K562 (cell line): ENCODE results near the gene MCRS1.

ENCODE experiments used
- CREM ChIP-seq: IDR thresholded peaks from 2 replicates; pipeline ENCODE4 v1.6.1; 2014; ENCODE audit warnings: antibody characterized with exemption, low read depth
- ELF4 ChIP-seq: fragments of 450-650 bp; formaldehyde crosslinking; IDR thresholded peaks from 2 replicates; pipeline ENCODE4 v1.4.0; 2022; ENCODE audit warnings: missing genetic modification characterization
- GABPB1 ChIP-seq: sonication (generic); formaldehyde crosslinking; IDR thresholded peaks from 2 replicates; pipeline ENCODE4 v1.8.0; 2022; ENCODE audit warnings: mild to moderate bottlenecking, missing genetic modification reagents
- MBD2 ChIP-seq: sonication (generic); IDR thresholded peaks from 2 replicates; pipeline ENCODE4 v1.6.1; 2016; ENCODE audit warnings: low read depth, borderline replicate concordance
- MCM3 ChIP-seq: fragments of 450-650 bp; IDR thresholded peaks from 2 replicates; pipeline ENCODE4 v1.6.1; 2016
- NFRKB ChIP-seq: fragments of 450-650 bp; IDR thresholded peaks from 2 replicates; pipeline ENCODE4 v1.6.1; 2016; ENCODE audit warnings: low read depth
- SIN3A ChIP-seq, 2 experiments: fragments of 150-350 bp in 1 of 2; IDR thresholded peaks; 2 replicates each; pipeline ENCODE4 v1.6.1; 2011 to 2016; ENCODE audit warnings: borderline replicate concordance in 2 of 2, low read depth in 2 of 2, low read length in 2 of 2, mild to moderate bottlenecking in 2 of 2, moderate library complexity in 2 of 2; ENCODE audit not compliant: control insufficient read depth in 1 of 2
- SMAD1 ChIP-seq: fragments of 150-350 bp; IDR thresholded peaks from 2 replicates; pipeline ENCODE4 v1.6.1; 2014; ENCODE audit warnings: low read length, low read depth; ENCODE audit not compliant: partially characterized antibody
- SMAD3 ChIP-seq: fragments of 450-650 bp; formaldehyde crosslinking; conservative IDR thresholded peaks from 2 replicates; pipeline ENCODE4 v1.4.0; 2020; ENCODE audit warnings: mild to moderate bottlenecking
- ZBTB49 ChIP-seq: sonication (generic); formaldehyde crosslinking; IDR thresholded peaks from 2 replicates; pipeline ENCODE4 v1.8.0; 2022; ENCODE audit warnings: missing genetic modification reagents, mild to moderate bottlenecking, borderline replicate concordance
- ZNF217 ChIP-seq: sonication (generic); formaldehyde crosslinking; IDR thresholded peaks from 2 replicates; pipeline ENCODE4 v1.8.0; 2022; ENCODE audit warnings: mild to moderate bottlenecking, missing genetic modification reagents
- TF ChIP-seq, protein P1 (sequence below): sonication (generic); formaldehyde crosslinking; IDR thresholded peaks from 2 replicates; pipeline ENCODE4 v1.9.0; 2022; ENCODE audit warnings: mild to moderate bottlenecking, missing genetic modification reagents
- TF ChIP-seq, protein P2 (sequence below), 3 experiments: IDR thresholded peaks in 2 of 3; conservative IDR thresholded peaks in 1 of 3; 2 replicates each; pipeline ENCODE4 v1.5.1; 2011 to 2012; ENCODE audit warnings: low read length in 3 of 3, mild to moderate bottlenecking in 3 of 3, control low read depth in 2 of 3, improper control_type of control experiment in 1 of 3, inconsistent platforms in 1 of 3, low read depth in 1 of 3, mixed read lengths in 1 of 3, moderate library complexity in 1 of 3; ENCODE audit not compliant: insufficient read depth in 2 of 3

- TF ChIP-seq ZBTB49 (CRISPR knock-in tag) (no peak), ZNF217 (CRISPR knock-in tag) (no peak), MCM3 (no peak), SMAD3 (CRISPR knock-in tag) (no peak), SMAD1 (no peak), ELF4 (CRISPR knock-in tag) (no peak), MBD2 (no peak), CREM (no peak), GABPB1 (CRISPR knock-in tag) (no peak), NFRKB (no peak), SIN3A (IDR thresholded peaks at IDR 0.05; ENCODE audit: borderline replicate concordance in 2 of 2, control insufficient read depth in 1 of 2, low read depth in 2 of 2, low read length in 2 of 2) (no peak)
- TF ChIP-seq, protein P1, sequence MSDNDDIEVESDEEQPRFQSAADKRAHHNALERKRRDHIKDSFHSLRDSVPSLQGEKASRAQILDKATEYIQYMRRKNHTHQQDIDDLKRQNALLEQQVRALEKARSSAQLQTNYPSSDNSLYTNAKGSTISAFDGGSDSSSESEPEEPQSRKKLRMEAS (CRISPR knock-in tag) = no peak
- TF ChIP-seq, protein P2, sequence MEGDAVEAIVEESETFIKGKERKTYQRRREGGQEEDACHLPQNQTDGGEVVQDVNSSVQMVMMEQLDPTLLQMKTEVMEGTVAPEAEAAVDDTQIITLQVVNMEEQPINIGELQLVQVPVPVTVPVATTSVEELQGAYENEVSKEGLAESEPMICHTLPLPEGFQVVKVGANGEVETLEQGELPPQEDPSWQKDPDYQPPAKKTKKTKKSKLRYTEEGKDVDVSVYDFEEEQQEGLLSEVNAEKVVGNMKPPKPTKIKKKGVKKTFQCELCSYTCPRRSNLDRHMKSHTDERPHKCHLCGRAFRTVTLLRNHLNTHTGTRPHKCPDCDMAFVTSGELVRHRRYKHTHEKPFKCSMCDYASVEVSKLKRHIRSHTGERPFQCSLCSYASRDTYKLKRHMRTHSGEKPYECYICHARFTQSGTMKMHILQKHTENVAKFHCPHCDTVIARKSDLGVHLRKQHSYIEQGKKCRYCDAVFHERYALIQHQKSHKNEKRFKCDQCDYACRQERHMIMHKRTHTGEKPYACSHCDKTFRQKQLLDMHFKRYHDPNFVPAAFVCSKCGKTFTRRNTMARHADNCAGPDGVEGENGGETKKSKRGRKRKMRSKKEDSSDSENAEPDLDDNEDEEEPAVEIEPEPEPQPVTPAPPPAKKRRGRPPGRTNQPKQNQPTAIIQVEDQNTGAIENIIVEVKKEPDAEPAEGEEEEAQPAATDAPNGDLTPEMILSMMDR (IDR thresholded peaks at IDR 0.05 in 2 of 3, conservative IDR thresholded peaks at IDR 0.05 in 1 of 3; ENCODE audit: insufficient read depth in 2 of 3, low read depth in 1 of 3, low read length in 3 of 3) = no peak
Observed at GRCh38 chr12:49515266-49515665, 52.7 kb downstream of the MCRS1 start.
